ENCODE measurements around the gene HACL1.

Gene HACL1

DNA sequence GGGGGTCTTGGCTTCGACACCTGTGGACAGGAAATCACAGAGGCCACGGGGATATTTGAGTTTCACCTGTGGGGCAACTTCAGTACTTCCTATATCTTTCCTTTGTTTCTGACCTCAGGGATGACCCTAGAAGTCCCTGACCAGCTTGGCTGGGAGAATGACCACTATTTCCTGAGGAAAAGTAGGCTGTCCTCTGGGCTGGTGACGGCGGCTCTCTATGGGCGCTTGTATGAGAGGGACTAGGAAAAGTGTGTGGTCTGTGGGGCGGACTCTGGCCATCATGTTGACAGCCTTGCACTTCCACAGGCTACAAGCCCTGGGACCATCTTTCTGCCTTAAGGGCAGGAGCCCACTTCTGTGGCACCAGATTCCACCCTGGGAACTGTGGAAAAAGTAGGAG, 43.9 kb upstream of the HACL1 start:
- CTCF ChIA-PET = no interaction called here
- no peak overlapping the region for H3K4me3 ChIP-seq (ENCODE audit: low read depth, low read length)

DNA sequence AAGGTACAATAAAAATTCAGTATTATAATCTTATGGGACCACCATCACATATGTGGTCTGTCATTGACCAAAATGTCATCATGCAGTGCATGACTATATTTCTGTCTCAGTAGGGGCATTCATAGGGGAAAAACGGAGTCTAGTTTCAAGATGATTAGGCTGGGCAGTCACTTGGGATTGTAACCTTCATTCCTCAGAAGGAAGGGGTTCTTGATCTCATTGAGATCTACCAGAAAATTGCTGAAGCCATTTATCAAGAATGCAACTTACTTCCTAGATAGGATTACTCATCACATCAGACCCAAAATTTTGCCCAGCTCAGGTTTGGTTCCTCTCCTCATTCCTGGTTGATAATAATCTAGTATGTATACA, 37.5 kb upstream of the HACL1 start:
- H3K9me3 ChIP-seq (ENCODE audit: control insufficient read depth, insufficient read depth, low read depth, low read length) = no peaks in the 10 kb centered on the region
- no peak overlapping the region for H3K27ac ChIP-seq (ENCODE audit: extremely low read depth, low read depth, low read length)
- CTCF ChIA-PET = interaction anchor here (0.6 to 1.0 kb wide), 2 partner anchors 11 to 173 kb away, joined by 3 to 4 read pairs; no protein-coding TSS in a partner anchor
- POLR2A ChIA-PET = no interaction called here
- no peaks in the 10 kb centered on the region for H3K36me3 ChIP-seq (ENCODE audit: control insufficient read depth in 2 of 2, insufficient read depth in 1 of 2, low read length in 2 of 2)
- H3K4me3 ChIP-seq (ENCODE audit: low read depth, low read length) = no peak overlapping the region
- peaks cover 14% of the 10 kb centered on the region for H3K4me1 ChIP-seq (ENCODE audit: control insufficient read depth, insufficient read depth, low read length)
- TF ChIP-seq ZNF211 (tag by site-specific recombination; IDR thresholded peaks at IDR 0.05; ENCODE audit: low read depth) (no peak), ZNF48 (tag by site-specific recombination; IDR thresholded peaks at IDR 0.05) (no peak), BCL6B (tag by site-specific recombination; IDR thresholded peaks at IDR 0.05) (no peak), GLIS2 (tag by site-specific recombination; IDR thresholded peaks at IDR 0.05) (no peak), ZNF837 (tag by site-specific recombination; IDR thresholded peaks at IDR 0.05) (no peak), ZNF596 (tag by site-specific recombination; IDR thresholded peaks at IDR 0.05) (no peak), ZNF513 (tag by site-specific recombination; IDR thresholded peaks at IDR 0.05) (no peak), ZNF561 (tag by site-specific recombination; IDR thresholded peaks at IDR 0.05; ENCODE audit: borderline replicate concordance) (no peak), YY1 (tag by site-specific recombination; IDR thresholded peaks at IDR 0.05) (no peak), ZNF341 (tag by site-specific recombination; IDR thresholded peaks at IDR 0.05; ENCODE audit: low read depth) (no peak)
- TF ChIP-seq, protein P1, sequence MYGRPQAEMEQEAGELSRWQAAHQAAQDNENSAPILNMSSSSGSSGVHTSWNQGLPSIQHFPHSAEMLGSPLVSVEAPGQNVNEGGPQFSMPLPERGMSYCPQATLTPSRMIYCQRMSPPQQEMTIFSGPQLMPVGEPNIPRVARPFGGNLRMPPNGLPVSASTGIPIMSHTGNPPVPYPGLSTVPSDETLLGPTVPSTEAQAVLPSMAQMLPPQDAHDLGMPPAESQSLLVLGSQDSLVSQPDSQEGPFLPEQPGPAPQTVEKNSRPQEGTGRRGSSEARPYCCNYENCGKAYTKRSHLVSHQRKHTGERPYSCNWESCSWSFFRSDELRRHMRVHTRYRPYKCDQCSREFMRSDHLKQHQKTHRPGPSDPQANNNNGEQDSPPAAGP (tag by site-specific recombination; IDR thresholded peaks at IDR 0.05) = no peak
- TF ChIP-seq, protein P2, sequence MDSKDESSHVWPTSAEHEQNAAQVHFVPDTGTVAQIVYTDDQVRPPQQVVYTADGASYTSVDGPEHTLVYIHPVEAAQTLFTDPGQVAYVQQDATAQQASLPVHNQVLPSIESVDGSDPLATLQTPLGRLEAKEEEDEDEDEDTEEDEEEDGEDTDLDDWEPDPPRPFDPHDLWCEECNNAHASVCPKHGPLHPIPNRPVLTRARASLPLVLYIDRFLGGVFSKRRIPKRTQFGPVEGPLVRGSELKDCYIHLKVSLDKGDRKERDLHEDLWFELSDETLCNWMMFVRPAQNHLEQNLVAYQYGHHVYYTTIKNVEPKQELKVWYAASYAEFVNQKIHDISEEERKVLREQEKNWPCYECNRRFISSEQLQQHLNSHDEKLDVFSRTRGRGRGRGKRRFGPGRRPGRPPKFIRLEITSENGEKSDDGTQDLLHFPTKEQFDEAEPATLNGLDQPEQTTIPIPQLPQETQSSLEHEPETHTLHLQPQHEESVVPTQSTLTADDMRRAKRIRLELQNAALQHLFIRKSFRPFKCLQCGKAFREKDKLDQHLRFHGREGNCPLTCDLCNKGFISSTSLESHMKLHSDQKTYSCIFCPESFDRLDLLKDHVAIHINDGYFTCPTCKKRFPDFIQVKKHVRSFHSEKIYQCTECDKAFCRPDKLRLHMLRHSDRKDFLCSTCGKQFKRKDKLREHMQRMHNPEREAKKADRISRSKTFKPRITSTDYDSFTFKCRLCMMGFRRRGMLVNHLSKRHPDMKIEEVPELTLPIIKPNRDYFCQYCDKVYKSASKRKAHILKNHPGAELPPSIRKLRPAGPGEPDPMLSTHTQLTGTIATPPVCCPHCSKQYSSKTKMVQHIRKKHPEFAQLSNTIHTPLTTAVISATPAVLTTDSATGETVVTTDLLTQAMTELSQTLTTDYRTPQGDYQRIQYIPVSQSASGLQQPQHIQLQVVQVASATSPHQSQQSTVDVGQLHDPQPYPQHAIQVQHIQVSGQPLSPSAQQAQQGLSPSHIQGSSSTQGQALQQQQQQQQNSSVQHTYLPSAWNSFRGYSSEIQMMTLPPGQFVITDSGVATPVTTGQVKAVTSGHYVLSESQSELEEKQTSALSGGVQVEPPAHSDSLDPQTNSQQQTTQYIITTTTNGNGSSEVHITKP (tag by site-specific recombination; IDR thresholded peaks at IDR 0.05) = no peak

More for the DNA sequence above, 43.9 kb upstream of the HACL1 start:
- Histone ChIP-seq H3K36me3 (ENCODE audit: control insufficient read depth in 2 of 2, insufficient read depth in 1 of 2, low read length in 2 of 2) (peaks cover 0 to 5% of the 10 kb centered on the region in 2 experiments; a peak in 1 of 3 replicates), H3K9me3 (ENCODE audit: control insufficient read depth, insufficient read depth, low read depth, low read length) (no peaks in the 10 kb centered on the region), H3K4me1 (ENCODE audit: control insufficient read depth, insufficient read depth, low read length) (no peaks in the 10 kb centered on the region), H3K27ac (ENCODE audit: extremely low read depth, low read depth, low read length) (no peak overlapping the region)
- POLR2A ChIA-PET = no interaction called here
- TF ChIP-seq ZNF239 (tag by site-specific recombination; IDR thresholded peaks at IDR 0.05) (no peak), ZNF529 (tag by site-specific recombination; IDR thresholded peaks at IDR 0.05; ENCODE audit: insufficient replicate concordance) (no peak), YY2 (tag by site-specific recombination; IDR thresholded peaks at IDR 0.05) (no peak), ZNF433 (tag by site-specific recombination; IDR thresholded peaks at IDR 0.05; ENCODE audit: low read depth) (no peak), ZNF473 (tag by site-specific recombination; IDR thresholded peaks at IDR 0.05) (no peak), ZNF223 (tag by site-specific recombination; IDR thresholded peaks at IDR 0.05) (no peak), ZNF510 (tag by site-specific recombination; IDR thresholded peaks at IDR 0.05; ENCODE audit: insufficient replicate concordance) (no peak), ZNF513 (tag by site-specific recombination; IDR thresholded peaks at IDR 0.05) (no peak), FEZF1 (tag by site-specific recombination; IDR thresholded peaks at IDR 0.05) (no peak), ZNF48 (tag by site-specific recombination; IDR thresholded peaks at IDR 0.05) (no peak), ZIC2 (tag by site-specific recombination; IDR thresholded peaks at IDR 0.05) (no peak), ZFHX2 (tag by site-specific recombination; conservative IDR thresholded peaks at IDR 0.05) (no peak), ZNF785 (tag by site-specific recombination; IDR thresholded peaks at IDR 0.05) (no peak), ZNF114 (tag by site-specific recombination; IDR thresholded peaks at IDR 0.05) (no peak), ZNF394 (tag by site-specific recombination; IDR thresholded peaks at IDR 0.05; ENCODE audit: borderline replicate concordance) (no peak), ZBTB49 (tag by site-specific recombination; IDR thresholded peaks at IDR 0.05; ENCODE audit: low read depth) (no peak), ZEB2 (tag by site-specific recombination; IDR thresholded peaks at IDR 0.05) (no peak), MEIS1 (CRISPR knock-in tag; IDR thresholded peaks at IDR 0.05; ENCODE audit: borderline replicate concordance) (no peak), ZNF514 (tag by site-specific recombination; IDR thresholded peaks at IDR 0.05) (no peak)

Data from HEK293 (cell line).